ENCODE results near the gene SETD1A. TPM values are rescaled to one million over a fixed set of nuclear protein-coding genes. Genes with fewer than 3 reads are reported as not detected.

Gene SETD1A
- total RNA-seq, 1 donor from 2014 or later, result 8.3 TPM

DNA sequence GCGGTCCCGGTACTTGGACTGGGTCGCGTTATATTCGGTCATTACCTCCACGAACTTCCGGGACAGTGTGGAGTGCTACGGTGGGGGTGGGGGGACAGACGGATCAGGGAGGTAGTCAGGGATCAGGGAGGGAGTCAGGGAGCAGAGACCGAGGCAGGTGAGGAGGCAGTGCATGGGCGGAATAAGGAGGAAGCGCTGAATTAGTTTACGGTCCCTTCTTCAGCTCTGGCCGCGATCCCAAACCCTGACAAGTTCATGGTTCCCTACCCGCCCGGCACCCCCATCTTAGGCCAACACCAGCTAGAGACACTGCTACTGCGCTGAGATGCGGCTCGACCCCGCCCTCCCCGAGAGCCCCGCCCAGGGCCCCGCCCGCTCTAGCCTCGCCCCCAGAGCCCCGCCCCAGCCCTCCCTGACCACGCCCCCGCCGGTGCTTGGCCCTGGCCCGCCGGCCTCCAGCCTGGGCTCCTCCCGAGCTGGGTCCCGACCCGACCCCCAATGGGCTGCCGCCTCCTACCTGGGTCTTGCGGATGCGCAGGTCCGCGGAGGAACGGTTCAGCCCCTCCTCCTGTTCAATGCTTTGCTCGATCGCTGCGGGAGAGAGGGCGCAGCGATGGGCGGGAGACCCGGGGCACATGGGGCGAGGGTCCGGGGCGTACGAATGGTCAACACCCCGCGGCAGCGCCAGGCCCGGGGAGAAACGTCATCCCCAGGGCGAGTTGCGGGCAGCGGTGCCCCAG is 39.6 kb downstream of the SETD1A start:
- H3K27ac ChIP-seq, result peak overlapping the region; percentile 90 to 94
- TF ChIP-seq, protein P1, sequence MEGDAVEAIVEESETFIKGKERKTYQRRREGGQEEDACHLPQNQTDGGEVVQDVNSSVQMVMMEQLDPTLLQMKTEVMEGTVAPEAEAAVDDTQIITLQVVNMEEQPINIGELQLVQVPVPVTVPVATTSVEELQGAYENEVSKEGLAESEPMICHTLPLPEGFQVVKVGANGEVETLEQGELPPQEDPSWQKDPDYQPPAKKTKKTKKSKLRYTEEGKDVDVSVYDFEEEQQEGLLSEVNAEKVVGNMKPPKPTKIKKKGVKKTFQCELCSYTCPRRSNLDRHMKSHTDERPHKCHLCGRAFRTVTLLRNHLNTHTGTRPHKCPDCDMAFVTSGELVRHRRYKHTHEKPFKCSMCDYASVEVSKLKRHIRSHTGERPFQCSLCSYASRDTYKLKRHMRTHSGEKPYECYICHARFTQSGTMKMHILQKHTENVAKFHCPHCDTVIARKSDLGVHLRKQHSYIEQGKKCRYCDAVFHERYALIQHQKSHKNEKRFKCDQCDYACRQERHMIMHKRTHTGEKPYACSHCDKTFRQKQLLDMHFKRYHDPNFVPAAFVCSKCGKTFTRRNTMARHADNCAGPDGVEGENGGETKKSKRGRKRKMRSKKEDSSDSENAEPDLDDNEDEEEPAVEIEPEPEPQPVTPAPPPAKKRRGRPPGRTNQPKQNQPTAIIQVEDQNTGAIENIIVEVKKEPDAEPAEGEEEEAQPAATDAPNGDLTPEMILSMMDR (IDR thresholded peaks at IDR 0.05), result no peak

DNA sequence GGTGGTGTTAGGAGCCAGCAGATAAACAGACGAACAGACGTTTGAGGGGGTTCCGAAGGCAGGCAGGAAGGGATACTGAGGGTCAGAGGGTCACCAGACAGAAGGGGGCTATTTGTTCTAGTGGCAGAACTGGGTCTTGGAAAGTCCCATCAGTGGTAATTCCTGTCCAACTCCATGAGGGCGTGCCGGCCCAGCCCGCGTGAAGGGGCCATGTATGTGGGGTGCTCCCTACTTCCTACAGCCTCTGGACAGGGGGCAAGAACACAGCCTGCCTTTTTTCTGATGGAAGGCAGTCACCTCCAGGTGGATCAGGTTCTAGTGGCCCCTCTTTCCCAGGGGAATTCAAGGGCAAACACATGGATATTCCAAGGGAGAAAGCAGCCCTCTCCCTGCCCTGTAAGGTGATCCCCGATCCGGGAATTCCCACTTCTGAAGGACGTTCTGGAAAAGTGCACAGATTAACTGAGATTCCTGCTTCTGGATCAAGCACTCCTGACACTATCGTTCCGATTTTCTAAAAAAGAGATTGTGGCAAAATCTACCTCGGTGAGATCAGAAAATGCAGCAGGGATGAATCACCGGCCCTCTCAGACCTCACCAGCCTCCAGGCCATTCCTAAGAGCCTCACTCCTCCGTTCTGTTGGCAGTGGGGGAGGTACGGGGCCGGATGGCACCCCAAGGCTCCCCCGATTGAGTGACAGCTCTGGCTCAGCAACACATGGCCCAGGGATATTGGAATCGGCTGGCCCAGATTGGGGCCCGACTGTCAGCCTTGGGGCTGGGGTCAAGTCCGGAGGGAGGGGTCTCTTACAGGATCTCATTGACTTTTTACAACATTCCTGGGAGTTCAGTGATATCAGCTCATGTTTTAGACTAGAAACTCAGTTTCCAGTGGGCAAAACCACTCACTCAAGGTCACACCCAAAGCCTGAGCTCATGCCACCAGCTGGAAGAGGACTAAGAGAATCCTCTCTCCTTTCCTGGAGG is 40.5 kb downstream of the SETD1A start:
- no peaks in the 10 kb centered on the region for H3K27me3 ChIP-seq
- peak overlapping the region; percentile 65 to 78 for H3K4me3 ChIP-seq
- intact Hi-C loops (cut with DNase I), result loop anchor here (1.0 to 5.0 kb wide), 5 partner anchors 35 to 874 kb away; partner anchors contain the start of genes SETD1A, STX4, VKORC1 and ZNF267
- TF ChIP-seq, protein P1 (IDR thresholded peaks at IDR 0.05), result no peak
- H3K27ac ChIP-seq, result peak overlapping the region; percentile 90 to 94
- H3K9me3 ChIP-seq, result no peaks in the 10 kb centered on the region
- peak in 1 of 2 donors; percentile 81 for DNase-seq (ENCODE audit: low spot score in 2 of 2)
- peaks cover 9 to 27% of the 10 kb centered on the region in 2 donors for H3K4me1 ChIP-seq
- no peaks in the 10 kb centered on the region for H3K36me3 ChIP-seq

More for the DNA sequence above, 39.6 kb downstream of the SETD1A start:
- peak overlapping the region; percentile 65 to 78 for H3K4me3 ChIP-seq
- H3K27me3 ChIP-seq, result no peaks in the 10 kb centered on the region
- H3K36me3 ChIP-seq, result no peaks in the 10 kb centered on the region
- peak in 1 of 2 donors; percentile 90 for DNase-seq (ENCODE audit: low spot score in 2 of 2)
- no peaks in the 10 kb centered on the region for H3K9me3 ChIP-seq
- peaks cover 9 to 27% of the 10 kb centered on the region in 2 donors for H3K4me1 ChIP-seq
- intact Hi-C loops (cut with DNase I), result loop anchor here (1.0 to 5.0 kb wide), 5 partner anchors 36 to 875 kb away; partner anchors contain the start of genes SETD1A, STX4, VKORC1 and ZNF267

DNA sequence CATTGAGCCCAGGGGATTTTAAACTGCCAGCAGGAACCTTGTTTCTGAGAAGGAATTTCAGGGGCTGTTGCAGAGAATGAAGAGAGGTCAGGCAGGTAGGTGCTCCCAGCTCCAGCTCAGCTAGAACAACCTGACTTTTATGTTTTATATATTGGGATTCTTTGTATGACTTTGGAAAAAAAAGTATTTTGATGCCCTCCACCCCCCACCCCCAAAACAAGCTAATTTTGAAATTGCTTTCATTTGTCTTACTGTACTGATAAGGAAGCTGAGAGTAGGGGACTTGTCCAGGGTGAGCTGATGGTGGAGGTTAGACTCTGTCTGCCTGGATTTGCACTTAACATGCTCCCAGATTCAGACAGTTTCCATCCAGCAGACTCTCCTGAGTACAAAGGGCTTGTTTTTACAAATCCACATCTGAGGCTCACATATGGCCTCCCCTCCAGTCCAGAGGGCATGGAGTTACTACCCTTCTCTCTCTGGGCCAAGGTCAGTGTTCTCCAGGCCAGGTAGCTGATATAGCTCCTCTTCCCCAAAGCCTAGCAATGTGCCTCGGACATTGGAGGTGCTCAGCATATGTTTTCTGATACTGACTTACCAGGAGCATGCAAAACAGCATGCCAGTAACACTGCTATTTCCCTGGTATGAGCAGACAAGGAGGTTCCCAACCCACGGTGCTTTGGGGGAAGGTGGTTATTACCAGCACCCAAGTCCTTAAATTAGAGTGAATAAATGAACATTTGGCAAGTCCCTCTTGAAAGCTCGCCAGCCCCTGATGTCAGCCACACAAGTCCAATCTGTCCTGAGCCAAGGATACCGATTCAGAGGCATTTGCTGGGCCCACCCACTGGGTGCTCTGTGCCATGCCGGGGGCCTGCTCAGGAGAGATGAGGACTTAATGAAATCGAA is 41.6 kb downstream of the SETD1A start:
- DNase-seq (ENCODE audit: low spot score in 2 of 2), result peak in 1 of 2 donors; percentile 80
- no peaks in the 10 kb centered on the region for H3K9me3 ChIP-seq
- no peaks in the 10 kb centered on the region for H3K36me3 ChIP-seq
- intact Hi-C loops (cut with DNase I), result loop anchor here (5.0 kb wide), 3 partner anchors 42 to 873 kb away; partner anchors contain the start of genes SETD1A, VKORC1 and ZNF267
- TF ChIP-seq, protein P1 (IDR thresholded peaks at IDR 0.05), result no peak
- no peaks in the 10 kb centered on the region for H3K27me3 ChIP-seq
- H3K4me1 ChIP-seq, result peaks cover 9 to 27% of the 10 kb centered on the region in 2 donors
- peak overlapping the region; percentile 90 to 94 for H3K27ac ChIP-seq
- no peak overlapping the region for H3K4me3 ChIP-seq

DNA sequence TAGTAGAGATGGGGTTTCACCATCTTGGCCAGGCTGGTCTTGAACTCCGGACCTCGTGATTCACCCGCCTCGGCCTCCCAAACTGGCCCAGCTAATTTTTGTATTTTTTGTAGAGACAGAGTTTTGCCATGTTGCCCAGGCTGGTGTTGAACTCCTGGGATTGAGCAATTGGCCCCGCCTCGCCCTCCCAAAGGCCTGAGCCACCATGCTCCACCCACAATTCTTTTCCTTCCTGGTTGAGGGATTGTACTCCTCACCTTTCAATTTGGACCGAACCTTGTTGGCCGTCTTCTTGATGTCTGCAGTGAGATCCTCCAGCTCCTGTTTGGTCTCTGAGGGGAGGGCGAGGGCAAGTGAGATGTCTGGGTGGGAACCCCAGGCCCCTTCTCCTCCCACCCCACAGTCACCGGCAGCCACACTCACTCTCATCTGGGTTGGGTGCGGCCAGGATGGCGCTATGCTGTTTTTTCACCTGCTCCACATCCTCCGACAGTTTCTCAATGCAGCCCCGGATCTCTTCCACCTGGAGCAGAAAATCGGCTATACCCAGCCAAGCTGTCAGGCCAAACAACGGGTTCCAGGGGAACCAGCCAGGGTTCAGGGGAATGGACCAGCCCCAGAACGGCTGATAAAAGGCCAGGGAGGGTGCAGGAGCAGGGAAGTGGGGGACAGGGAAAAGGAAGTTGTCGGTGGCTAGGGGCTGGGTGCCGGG is 43.3 kb downstream of the SETD1A start:
- H3K27ac ChIP-seq, result no peak overlapping the region
- intact Hi-C loops (cut with DNase I), result no loop called here
- H3K4me3 ChIP-seq, result no peak overlapping the region
- DNase-seq (ENCODE audit: low spot score in 2 of 2), result no peak
- TF ChIP-seq, protein P1 (IDR thresholded peaks at IDR 0.05), result no peak
- no peaks in the 10 kb centered on the region for H3K27me3 ChIP-seq
- no peaks in the 10 kb centered on the region for H3K36me3 ChIP-seq
- H3K9me3 ChIP-seq, result no peaks in the 10 kb centered on the region
- H3K4me1 ChIP-seq, result peaks cover 9 to 27% of the 10 kb centered on the region in 2 donors
